Measurements from ENCODE around the gene NRXN2.
A peak's percentile ranks its signal among the peaks of the same experiment; 100 is the strongest.

NRXN2 gene

GRCh38 chr11:64622681-64623080 lies 100.3 kb downstream of the NRXN2 start:
- DNase-seq (ENCODE audit: extremely low read depth, low read depth), result no peak
- H3K4me3 ChIP-seq (replicated peaks; ENCODE audit: low read depth, low read length), result no peak overlapping the region
- TF ChIP-seq, protein P1, sequence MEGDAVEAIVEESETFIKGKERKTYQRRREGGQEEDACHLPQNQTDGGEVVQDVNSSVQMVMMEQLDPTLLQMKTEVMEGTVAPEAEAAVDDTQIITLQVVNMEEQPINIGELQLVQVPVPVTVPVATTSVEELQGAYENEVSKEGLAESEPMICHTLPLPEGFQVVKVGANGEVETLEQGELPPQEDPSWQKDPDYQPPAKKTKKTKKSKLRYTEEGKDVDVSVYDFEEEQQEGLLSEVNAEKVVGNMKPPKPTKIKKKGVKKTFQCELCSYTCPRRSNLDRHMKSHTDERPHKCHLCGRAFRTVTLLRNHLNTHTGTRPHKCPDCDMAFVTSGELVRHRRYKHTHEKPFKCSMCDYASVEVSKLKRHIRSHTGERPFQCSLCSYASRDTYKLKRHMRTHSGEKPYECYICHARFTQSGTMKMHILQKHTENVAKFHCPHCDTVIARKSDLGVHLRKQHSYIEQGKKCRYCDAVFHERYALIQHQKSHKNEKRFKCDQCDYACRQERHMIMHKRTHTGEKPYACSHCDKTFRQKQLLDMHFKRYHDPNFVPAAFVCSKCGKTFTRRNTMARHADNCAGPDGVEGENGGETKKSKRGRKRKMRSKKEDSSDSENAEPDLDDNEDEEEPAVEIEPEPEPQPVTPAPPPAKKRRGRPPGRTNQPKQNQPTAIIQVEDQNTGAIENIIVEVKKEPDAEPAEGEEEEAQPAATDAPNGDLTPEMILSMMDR (IDR thresholded peaks at IDR 0.05; ENCODE audit: low read depth, low read length, missing control alignments), result no peak

DNA sequence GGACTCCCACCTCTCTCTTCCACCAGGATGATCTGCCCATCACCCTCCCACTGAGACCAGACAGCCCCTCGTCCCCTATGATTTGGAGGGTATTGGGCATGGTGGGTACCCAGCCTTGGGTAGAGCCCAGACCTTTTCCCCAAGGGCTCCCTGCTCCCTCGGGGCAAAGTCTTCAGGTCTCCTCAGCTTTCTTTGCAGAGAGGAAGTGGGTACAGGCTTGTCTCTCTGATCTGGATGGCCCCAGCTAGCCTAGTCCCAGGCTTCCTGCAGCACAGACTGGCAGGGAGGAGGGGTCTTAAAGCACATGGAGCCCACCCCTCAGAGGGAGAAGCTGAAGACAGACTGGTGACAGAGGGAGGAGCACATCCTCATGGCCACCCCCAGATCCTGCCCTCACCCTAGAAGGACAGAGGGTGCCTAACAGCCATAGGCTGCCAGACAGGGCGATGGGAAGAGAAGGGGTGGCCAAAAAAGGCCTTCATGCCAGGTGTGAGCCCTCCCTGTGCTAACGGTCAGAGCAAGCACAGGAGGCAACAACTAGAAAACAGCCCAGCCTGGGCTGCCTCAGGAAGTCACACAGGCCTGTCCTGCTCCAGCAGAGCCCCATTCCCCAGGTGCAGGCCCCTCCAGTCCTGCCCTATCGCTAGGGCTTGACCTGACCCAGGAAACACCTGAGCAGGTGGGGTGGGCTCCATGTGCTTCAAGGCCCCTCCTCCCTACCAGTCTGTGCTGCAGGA lies 101.5 kb downstream of the NRXN2 start:
- no peak overlapping the region for H3K4me3 ChIP-seq (replicated peaks; ENCODE audit: low read depth, low read length)
- TF ChIP-seq, protein P1 (IDR thresholded peaks at IDR 0.05; ENCODE audit: low read depth, low read length, missing control alignments), result no peak
- DNase-seq (ENCODE audit: extremely low read depth, low read depth), result no peak

GRCh38 chr11:64620381-64620971 lies 102.5 kb downstream of the NRXN2 start:
- TF ChIP-seq, protein P1 (IDR thresholded peaks at IDR 0.05; ENCODE audit: low read depth, low read length, missing control alignments), result no peak
- no peak overlapping the region for H3K4me3 ChIP-seq (replicated peaks; ENCODE audit: low read depth, low read length)
- DNase-seq (ENCODE audit: extremely low read depth, low read depth), result no peak

DNA sequence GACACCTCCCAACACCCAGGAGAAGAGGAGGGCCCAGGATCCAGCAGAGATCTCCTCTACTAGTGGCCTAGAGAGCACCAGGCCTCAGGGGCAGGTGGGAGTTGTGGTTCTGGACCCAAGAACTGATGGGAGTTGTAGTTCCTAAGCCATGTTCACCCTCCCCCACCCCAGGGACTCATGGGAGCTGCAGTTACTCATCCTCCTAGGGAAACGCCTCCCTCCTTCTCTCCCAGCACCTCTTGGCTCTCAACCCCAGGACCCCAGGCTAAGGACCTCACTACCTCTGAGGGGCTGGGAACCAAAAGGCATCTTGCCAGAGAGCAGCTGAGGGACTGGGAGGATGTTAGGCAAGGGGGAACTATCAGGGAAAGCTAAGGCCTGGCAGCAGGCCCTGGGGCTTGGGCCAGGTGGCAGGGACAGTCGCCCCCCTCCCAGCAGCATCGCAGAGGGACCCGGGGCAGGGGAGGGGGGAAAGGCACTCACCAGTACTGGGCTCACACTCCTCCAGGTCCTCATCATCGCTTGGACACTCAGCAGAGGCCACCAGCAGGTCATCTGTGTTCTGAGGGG lies 103.1 kb downstream of the NRXN2 start:
- H3K4me3 ChIP-seq (replicated peaks; ENCODE audit: low read depth, low read length), result no peak overlapping the region
- DNase-seq (ENCODE audit: extremely low read depth, low read depth), result peak; percentile 6
- TF ChIP-seq, protein P1 (IDR thresholded peaks at IDR 0.05; ENCODE audit: low read depth, low read length, missing control alignments), result no peak

DNA sequence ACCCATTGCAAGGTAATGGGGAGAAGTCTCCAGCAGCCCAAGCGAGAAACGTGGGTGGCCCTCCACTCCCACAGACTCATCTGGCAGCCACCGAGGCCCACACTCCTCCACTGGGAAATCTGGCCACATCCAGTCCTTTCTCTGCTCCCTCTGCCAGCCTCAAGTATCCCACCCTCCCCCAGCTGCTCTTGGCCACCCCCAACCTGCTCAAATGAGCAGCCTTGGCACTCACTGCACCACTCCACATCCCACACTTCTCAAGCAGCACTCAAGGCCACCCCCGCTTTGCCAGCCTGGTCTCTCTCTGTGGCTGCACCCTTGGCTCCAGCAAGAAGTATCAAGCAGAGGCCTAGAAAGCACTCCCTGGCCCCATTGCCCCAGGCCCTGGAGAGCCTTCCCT lies 103.8 kb downstream of the NRXN2 start:
- no peak for DNase-seq (ENCODE audit: extremely low read depth, low read depth)
- H3K4me3 ChIP-seq (replicated peaks; ENCODE audit: low read depth, low read length), result no peak overlapping the region
- TF ChIP-seq, protein P1 (IDR thresholded peaks at IDR 0.05; ENCODE audit: low read depth, low read length, missing control alignments), result no peak

GRCh38 chr11:64616817-64617216 lies 106.2 kb downstream of the NRXN2 start:
- no peak for DNase-seq (ENCODE audit: extremely low read depth, low read depth)
- TF ChIP-seq, protein P1 (IDR thresholded peaks at IDR 0.05; ENCODE audit: low read depth, low read length, missing control alignments), result no peak
- H3K4me3 ChIP-seq (replicated peaks; ENCODE audit: low read depth, low read length), result no peak overlapping the region

Data from HFF-Myc (cell line).